HG03025 (cell line): ENCODE data around the gene OBSCN.

Experiments used
- ATAC-seq: cut with Tn5 transposase; IDR thresholded peaks from one replicate; pipeline ENCODE4 v1.9.1; 2021; ENCODE audit warnings: mild to moderate bottlenecking, moderate library complexity; ENCODE audit not compliant: unreplicated experiment, low FRiP score

Gene OBSCN

DNA sequence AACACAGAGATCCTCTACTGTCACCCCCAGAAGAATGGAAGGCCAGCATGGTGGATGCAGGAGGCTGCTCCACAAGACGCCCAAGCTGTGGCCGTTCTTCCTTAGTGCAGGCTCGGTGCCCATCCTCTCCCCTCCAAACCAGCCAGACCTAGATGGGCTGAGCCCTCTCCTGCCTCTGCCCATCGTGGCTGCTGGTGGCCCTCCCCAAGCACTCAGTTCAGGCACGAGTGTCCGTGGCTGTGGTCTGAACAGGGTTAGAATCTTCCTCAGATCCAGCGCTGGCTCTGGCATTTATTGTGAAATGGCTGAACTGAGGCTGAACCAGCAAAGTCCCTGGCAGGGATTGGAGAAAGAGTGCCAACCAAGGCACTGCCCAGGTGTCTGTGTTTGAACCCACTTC lies 139.3 kb downstream of the OBSCN start:
- no peak for ATAC-seq

DNA sequence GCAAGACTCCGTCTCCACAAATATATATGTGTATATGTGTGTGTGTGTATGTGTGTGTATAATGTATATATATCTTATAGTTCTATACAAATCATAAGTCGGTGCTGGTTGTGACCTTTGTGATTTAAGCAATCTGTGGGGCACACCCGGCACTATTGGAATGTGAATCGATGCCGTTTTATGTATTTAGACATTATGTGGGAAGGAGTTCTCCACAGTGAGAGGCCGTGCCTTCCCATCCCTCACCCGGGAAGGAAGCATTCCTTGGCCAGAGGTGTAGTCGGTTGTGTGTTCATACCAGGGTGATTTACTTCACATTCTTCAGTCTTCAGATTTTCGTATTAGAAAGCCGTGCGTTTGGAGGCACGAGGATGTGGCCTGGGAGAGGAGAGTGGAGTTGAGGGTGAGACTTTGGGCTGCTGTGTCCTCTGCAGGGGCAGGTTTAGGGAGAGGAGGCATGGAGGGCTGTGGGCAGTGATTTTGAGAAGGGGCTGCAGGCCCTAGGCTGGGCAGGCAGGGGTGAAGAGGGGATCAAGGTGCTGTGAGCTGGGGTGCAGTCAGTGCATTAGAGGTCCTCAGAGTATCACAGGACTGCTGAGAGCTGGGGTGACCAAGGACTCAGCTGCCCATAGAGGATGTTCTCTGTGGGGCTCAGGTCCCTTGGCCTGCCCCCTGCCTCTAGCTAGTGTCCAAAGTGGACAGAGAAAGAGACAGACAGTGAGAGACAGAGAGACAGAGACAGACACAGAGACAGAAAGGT lies 141.0 kb downstream of the OBSCN start:
- no peak for ATAC-seq

DNA sequence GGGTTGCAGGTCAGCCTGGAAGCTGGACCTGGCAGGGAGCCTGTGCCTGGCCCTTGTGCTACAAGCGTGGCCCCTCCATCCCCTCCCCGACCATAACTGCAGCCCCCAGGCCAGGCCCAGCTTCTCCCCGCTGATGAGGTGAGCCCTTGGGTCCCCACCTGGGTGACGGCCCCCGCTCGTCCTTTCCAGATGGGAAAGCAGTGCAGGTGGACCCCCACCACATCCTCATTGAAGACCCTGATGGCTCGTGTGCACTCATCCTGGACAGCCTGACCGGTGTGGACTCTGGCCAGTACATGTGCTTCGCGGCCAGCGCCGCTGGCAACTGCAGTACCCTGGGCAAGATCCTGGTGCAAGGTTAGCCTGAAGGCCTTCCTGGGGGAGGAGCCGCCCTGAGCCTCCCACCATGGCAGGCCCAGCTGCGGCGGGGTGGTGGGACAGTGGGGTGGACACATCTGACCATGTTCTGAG lies 141.9 kb downstream of the OBSCN start:
- ATAC-seq = no peak

- no peak for ATAC-seq
These were observed 142.4 kb downstream of the OBSCN start for GRCh38 chr1:228350179-228350742.

- no peak for ATAC-seq
These were observed 143.3 kb downstream of the OBSCN start for GRCh38 chr1:228350831-228351781.

GRCh38 chr1:228351850-228352249 lies 144.0 kb downstream of the OBSCN start:
- ATAC-seq = no peak

DNA sequence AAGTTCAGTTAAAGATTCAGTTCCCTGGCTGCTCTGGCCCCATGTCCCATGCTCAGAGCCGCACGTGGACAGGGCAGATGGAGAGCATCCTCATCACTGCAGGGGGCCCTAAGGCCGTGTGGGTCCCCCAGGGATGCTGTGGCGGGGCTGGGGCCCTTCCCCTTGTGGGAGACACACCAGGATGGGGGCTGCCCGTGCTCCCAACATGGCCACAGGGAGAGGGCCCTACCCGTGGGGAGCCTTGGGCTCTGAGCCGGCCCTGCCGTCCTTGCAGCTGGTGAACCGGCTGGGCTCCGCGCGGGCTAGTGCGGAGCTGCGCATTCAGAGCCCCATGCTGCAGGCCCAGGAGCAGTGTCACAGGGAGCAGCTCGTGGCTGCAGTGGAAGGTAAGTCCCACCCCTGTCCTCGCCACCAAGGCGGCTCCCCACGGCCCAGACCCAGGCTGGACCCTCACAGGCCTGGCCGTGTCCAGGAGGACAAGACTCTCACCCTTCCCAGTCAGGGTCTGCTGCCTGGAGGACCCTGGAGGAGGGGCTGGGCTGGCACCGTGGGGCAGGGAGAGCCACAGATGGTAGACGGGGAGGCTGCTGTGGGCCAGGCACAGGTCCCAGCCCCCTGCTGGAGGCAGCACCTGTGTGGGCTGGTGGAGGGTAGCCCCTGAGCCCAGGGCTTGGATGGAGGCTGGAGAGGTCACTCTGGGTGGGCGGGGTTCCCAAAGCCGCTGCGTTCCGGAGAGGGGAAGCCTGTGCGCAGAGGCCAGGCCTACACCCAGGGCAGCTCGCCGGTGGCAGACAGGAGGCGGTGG lies 145.0 kb downstream of the OBSCN start:
- ATAC-seq = no peak

- no peak for ATAC-seq
These were observed 145.9 kb downstream of the OBSCN start for GRCh38 chr1:228353601-228354371.

- ATAC-seq = no peak
These were observed 146.8 kb downstream of the OBSCN start for GRCh38 chr1:228354390-228355320.

DNA sequence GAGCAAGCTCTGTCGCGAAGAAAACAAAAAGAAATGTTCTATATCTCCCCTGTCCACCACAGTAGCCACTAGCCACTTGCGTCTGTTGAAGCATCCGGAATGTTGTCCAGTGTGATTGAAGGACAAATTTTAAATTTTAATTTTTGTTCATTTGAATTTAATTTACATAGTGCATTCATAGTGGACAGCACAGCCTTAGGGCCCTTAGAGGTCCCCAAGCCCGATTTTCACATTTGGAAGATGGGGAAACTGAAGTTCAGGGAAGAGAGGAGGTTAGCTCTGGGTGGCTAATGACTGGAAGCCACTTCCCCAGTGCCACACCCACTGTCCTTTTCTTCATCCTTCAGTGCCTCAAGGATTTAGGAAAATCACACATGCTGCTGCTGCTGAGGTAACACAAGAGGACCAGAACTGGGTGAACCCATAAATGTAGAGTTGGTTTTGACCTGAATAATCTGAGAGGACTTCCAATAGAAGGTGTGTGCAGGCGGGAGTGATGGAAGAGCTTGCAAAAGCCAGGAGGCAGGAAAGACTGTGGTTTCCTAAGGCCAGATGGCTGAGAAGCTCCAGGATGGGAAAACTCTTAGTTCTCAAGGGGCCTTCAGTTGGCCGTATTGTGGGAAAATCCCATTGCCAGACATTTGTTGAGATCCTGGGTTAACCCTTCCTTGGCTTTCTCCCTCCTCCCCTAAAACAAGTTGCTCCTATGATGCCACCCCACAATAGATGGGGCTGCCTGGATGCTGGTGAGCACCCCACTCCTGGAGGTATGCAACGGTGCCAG lies 149.2 kb downstream of the OBSCN start:
- no peak for ATAC-seq

- no peak for ATAC-seq
These were observed 150.4 kb downstream of the OBSCN start for GRCh38 chr1:228358039-228358763.

- no peak for ATAC-seq
These were observed 151.1 kb downstream of the OBSCN start for GRCh38 chr1:228358764-228359612.

GRCh38 chr1:228359613-228360532 lies 152.0 kb downstream of the OBSCN start:
- ATAC-seq = no peak

DNA sequence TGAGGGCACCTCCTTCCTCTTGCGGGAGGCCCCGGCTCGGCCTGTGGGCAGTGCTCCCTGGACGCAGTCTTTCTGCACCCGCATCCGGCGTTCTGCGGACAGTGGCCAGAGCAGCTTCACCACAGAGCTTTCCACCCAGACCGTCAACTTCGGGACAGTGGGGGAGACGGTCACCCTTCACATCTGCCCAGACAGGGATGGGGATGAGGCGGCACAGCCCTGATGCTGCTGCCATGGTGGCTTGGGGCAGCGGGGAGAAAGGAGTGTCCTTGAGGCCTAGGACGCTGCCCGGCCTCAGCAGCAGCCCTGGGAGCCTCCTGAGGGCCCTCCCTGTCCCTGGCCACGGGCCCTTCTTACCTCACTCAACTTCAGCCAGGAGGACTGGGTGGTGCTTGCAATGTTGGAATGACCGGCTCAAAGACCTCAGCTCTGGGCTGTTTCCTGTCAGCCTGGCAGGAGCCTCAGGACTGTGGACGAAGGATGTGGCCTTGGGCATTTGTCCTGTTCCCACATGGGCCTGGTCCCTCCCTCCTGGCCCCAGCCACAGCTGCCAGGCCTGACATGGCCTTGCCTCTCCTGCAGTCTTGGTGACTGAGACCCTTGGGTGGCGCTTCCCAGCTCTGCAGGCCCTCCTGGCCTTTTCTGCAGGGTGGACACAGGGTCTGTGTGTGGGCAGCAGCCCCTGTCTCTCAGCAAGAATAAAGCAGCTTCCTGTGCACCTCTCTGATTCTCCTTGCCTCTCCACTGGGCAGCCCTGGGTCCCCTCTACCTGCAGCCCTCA lies 152.9 kb downstream of the OBSCN start:
- ATAC-seq = no peak
